Measurements from ENCODE around the gene DDRGK1. TPM values are rescaled to one million over a fixed set of nuclear protein-coding genes. Genes with fewer than 3 reads are reported as not detected.

DDRGK1 gene
- total and polyA plus RNA-seq, 2 of the 8 experiments (the other 6 are each of a cell fraction or from before 2014, with no cell fraction given) = 29.4 to 42.0 TPM

DNA sequence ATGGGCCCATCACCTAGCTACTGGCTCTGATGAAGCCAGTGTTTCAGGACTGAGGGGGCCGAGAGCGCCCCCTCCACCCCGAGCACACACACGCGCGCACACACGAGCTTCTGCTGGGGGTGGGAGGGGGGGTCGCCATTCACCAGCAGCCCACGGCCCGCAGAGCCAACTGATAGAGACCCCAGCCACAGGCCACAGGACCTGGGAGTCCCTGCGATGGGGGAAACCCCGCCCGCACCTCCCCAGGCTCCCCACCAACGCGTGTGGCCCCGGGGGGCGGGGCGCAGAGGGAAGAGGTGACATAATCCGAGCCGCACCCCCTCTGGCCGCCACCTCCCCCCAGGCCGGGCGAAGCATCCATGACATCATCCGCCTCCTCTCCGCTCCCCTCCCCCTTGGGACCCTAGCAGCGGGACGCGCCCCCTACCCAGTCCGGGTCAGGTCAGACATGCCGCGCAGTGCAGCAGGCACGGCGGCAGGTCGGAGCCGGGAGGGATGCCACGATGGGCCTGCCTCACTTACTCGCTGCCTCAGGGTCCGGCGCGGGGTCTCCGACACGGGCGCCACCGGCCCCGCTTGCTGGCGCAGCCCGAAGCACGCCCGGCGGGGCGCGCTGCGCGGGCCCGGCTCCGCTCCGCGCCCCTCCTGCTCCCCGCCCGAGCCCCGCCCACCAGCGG is 31.4 kb downstream of the DDRGK1 start, which contains the start of gene LZTS3 (continued):
- TF ChIP-seq CBX5 (IDR thresholded peaks at IDR 0.05; ENCODE audit: low read depth, low read length) (no peak), TCF12 (IDR thresholded peaks at IDR 0.05; ENCODE audit: low read depth, low read length) (no peak), POU5F1 (IDR thresholded peaks at IDR 0.05; ENCODE audit: low read depth, low read length) (no peak), SP2 (IDR thresholded peaks at IDR 0.05; ENCODE audit: low read length) (no peak), SIN3A (conservative IDR thresholded peaks at IDR 0.05 in 1 of 2, IDR thresholded peaks at IDR 0.05 in 1 of 2; ENCODE audit: low read depth in 1 of 2, low read length in 2 of 2) (peak in 1 of 2 experiments; percentile 87; a peak in 2 of 4 replicates), KDM4A (IDR thresholded peaks at IDR 0.05; ENCODE audit: low read depth, low read length, severe bottlenecking) (peak; percentile 58), EZH2 (IDR thresholded peaks at IDR 0.05; ENCODE audit: low read depth, low read length, severe bottlenecking) (no peak), ASH2L (IDR thresholded peaks at IDR 0.05; ENCODE audit: low read length) (no peak), SRF (IDR thresholded peaks at IDR 0.05; ENCODE audit: low read depth, low read length) (no peak), JUN (IDR thresholded peaks at IDR 0.05; ENCODE audit: low read depth, low read length) (peak; percentile 82), EP300 (IDR thresholded peaks at IDR 0.05; ENCODE audit: borderline replicate concordance in 1 of 2, low read depth in 2 of 2, low read length in 2 of 2) (peak in 1 of 2 experiments; percentile 9; a peak in 1 of 3 replicates), FOSL1 (IDR thresholded peaks at IDR 0.05; ENCODE audit: insufficient read depth, low read depth, low read length) (no peak), SP1 (IDR thresholded peaks at IDR 0.05; ENCODE audit: low read depth, low read length) (peak; percentile 55; the same call in 1 of the 2 replicates), TAF7 (optimal IDR thresholded peaks at IDR 0.05; ENCODE audit: borderline replicate concordance, low read depth, low read length) (peak; percentile 10), CTBP2 (IDR thresholded peaks at IDR 0.05; ENCODE audit: borderline replicate concordance, insufficient read depth, insufficient read length, low read length) (no peak), CEBPB (IDR thresholded peaks at IDR 0.05; ENCODE audit: low read depth, low read length) (no peak; the same call in 1 of the 2 replicates), KDM1A (IDR thresholded peaks at IDR 0.05; ENCODE audit: borderline replicate concordance, low read length) (no peak), MAFK (IDR thresholded peaks at IDR 0.05; ENCODE audit: low read depth, low read length) (no peak), GABPA (IDR thresholded peaks at IDR 0.05; ENCODE audit: borderline replicate concordance, insufficient read depth, low read length) (no peak), HDAC6 (IDR thresholded peaks at IDR 0.05; ENCODE audit: low read depth, low read length) (no peak), JUND (IDR thresholded peaks at IDR 0.05; ENCODE audit: low read length) (peak; percentile 86), GTF2F1 (IDR thresholded peaks at IDR 0.05; ENCODE audit: borderline replicate concordance, low read depth, low read length) (no peak), CHD1 (IDR thresholded peaks at IDR 0.05; ENCODE audit: low read depth, low read length) (no peak), BCL11A (IDR thresholded peaks at IDR 0.05; ENCODE audit: low read depth in 2 of 2, low read length in 2 of 2) (no peak)
- TF ChIP-seq, protein P1, sequence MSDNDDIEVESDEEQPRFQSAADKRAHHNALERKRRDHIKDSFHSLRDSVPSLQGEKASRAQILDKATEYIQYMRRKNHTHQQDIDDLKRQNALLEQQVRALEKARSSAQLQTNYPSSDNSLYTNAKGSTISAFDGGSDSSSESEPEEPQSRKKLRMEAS (IDR thresholded peaks at IDR 0.05) = peak; percentile 43; the same call in 1 of the 2 replicates
